HK-2 (cell line): ENCODE measurements around the gene WIPF1.

Source experiments
- DNase-seq: peaks from one replicate; pipeline ENCODE4 v3.0.0-alpha.2; 2018; ENCODE audit not compliant: unreplicated experiment

Gene WIPF1

GRCh38 chr2:174540893-174541292, 56.7 kb downstream of the WIPF1 start:
- no peak for DNase-seq

DNA sequence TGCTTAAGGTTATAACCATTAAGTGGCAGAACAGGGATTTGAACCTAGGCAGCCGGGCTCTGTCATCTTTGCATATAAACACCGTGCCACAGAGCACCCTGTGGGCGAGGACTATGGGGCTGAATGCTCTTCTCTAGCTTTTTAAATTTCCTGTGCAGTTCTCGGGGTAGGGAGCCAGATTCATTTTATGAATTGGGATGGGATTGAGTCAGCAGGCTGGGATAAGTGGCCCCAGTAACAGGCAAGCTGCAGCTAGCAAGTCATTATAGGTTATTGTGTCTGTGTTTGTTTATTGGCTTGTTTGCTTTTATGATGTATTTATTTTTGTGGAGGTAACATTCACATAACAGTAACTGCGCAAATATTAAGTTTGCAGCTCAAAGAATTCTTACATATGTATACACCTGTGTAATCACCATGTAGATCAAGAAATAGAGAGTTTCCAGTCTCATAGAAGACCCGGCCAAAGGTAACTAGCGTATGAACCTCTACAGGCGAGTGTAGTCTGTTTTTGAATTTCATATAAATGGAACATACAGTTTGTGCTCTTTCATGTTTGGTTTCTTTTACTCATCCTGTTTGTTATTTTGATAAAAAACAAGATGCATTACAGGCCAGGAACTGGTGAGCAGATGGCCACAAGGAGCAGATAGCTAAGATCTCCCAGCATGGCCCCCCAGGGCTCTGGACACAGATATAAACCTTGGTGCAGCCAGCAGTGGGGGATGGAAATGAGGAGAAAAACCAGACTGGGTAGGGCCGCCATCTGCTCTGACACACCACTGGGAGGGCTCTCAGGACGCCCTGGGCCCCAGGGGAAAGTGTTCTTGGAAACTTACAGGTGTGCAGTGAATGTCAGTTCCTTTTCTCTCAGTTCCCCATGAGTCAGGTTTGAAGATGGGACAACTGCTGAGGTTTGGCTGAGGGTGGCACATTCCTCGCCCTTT, 61.6 kb downstream of the WIPF1 start:
- no peak for DNase-seq

GRCh38 chr2:174535083-174535482, 62.5 kb downstream of the WIPF1 start:
- no peak for DNase-seq

GRCh38 chr2:174529916-174530315, 67.7 kb downstream of the WIPF1 start:
- DNase-seq, result no peak

- no peak for DNase-seq
Observed at GRCh38 chr2:174527959-174528358, 69.6 kb downstream of the WIPF1 start.

DNA sequence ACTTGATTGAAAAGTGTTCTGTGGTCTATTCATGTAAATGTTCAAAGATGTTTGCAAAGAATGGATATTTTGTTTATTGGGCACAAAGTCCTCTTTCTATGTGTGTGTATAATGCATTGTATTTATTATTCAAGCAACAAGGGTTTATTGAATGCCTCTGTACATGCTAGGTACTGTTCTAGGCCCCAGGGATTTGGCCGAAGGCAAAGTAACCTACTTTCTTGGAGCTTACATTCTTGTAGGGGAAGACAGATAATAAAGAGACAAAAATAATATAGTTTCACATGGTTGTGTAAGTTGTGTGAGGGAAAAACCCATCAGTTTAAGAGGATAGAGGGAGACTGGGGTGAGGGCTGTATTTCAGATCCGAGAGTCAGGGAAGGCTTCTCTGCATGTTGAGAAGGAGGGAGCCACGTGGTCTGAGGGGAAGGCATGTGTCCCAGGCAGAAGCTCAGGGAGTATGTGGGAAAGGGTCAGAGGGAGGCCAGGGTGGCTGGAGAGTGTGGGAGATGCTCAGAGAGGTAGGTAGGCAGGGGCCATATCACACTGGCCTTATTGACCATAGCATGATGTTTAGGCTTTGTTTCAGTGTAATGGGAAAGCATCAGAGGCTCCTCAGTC, 70.4 kb downstream of the WIPF1 start:
- no peak for DNase-seq

GRCh38 chr2:174524527-174524926, 73.1 kb downstream of the WIPF1 start:
- no peak for DNase-seq

- DNase-seq, result no peak
Observed at GRCh38 chr2:174522553-174522952, 75.1 kb downstream of the WIPF1 start.

GRCh38 chr2:174518395-174518794, 79.2 kb downstream of the WIPF1 start:
- DNase-seq, result no peak

GRCh38 chr2:174516501-174517378, 80.9 kb downstream of the WIPF1 start:
- no peak for DNase-seq

DNA sequence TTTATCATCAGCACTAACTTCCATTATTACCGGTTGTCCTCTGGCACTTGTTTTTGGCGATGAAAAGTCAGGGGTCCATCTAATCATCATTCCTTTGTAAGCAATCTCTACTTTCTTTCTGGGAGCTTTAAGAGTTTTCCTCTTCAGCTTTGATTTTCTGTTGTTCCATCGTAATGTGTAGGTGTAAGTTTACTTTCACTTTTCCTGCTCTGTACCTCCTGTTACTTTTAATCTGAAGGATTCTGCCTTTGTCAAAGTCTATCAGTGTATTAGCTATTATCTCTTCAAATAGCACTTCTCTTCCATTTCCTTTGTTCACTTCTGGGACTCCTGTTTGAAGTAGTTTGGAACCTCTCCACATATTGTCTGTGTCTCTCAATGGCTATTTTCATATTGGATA, 85.3 kb downstream of the WIPF1 start:
- DNase-seq, result no peak

DNA sequence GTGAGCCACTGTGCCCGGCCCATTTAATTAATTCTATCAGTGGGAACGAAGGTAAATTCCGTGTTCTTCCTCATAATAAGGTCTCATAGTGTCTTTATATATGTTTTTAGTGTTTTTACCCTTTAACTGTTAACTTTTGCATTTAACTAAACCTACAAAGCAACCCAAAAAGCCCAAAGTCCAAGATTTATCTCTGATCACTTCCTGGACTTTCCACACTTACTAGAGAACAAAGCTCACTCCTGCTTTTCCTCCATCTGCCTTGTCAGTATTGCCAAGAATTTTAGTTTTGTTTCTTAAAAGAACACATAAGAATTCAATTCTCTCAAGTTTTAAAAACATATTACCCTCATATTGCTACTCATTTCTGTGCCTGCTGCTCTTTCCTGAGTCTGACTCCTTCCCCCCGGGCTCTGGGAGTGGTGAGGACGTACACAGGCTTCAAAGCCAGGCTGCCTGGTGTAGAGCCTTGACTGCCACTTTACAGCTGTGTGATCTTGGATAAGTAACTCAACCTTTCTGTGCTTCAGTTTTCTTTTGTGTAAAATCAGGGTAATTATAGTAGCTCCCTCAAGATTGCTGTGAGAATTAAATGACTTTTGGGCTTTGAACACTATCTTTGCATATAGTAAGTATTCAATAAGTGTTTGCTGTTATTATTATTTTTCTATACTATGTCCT, 85.9 kb downstream of the WIPF1 start:
- no peak for DNase-seq

DNA sequence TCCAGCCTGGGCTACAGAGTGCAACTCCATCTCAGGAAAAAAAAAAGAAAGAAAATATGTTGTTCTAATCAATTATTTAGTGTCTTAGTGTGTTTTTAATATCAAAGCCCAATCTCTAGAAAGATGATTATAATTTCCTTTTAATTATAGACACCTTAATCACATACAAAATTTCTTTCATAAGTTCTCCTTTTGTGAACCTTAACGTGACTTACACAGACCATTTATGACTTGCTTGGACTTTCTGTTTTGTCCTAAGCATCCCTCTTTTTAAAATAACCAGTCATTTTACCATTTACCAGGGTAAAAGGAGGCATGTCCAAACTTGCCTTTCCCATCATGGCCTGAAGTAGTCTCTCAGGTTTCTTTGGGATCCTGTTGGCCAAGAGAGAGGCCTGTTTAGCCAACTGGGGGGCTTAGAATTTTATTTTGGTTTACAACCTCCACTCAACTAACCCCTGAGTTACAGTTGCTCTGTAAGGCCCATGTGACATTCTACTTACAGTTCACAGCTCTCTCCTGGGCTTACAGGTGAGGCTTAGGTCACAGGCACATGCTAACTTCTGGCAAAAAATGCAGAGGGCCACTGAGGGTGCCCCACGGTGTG, 86.9 kb downstream of the WIPF1 start:
- DNase-seq, result no peak
